A673 (cell line): Measurements from ENCODE around the gene PRKAG2. TPM values are rescaled to one million over a fixed set of nuclear protein-coding genes. Genes with fewer than 3 reads are reported as not detected.
A peak's percentile ranks its signal among the peaks of the same experiment; 100 is the strongest.

Source experiments
- BruUV-seq: library from RNA; stranded (reverse); fragments of 400-500 nt; replicated peaks from 2 replicates; lab custom pipeline; 2021; lab: Mats Ljungman, UMichigan
- CTCF ChIA-PET: fragments of 300-600 bp; sonication (Branson Sonifier 250); formaldehyde crosslinking; loops from one replicate; lab custom pipeline; 2022; ENCODE audit warnings: antibody characterized with exemption; lab: Charles Lee
- POLR2A ChIA-PET: fragments of 300-600 bp; sonication (Branson Sonifier 250); formaldehyde crosslinking; loops from one replicate; lab custom pipeline; 2022; ENCODE audit warnings: antibody characterized with exemption; ENCODE audit not compliant: low non-redundant PET; lab: Charles Lee
- DNase-seq: peaks from one replicate; pipeline ENCODE4 v3.0.0-alpha.2; 2015; ENCODE audit warnings: low spot score
- H3K27ac ChIP-seq: fragments of 200-600 bp; sonication (generic); 2 replicates; pipeline ENCODE4 v1.5.1; 2016; ENCODE audit warnings: mixed run types, low read depth, mild to moderate bottlenecking, mixed read lengths, antibody characterized with exemption, low read length; ENCODE audit not compliant: poor library complexity, severe bottlenecking
- H3K27me3 ChIP-seq: fragments of 200-600 bp; sonication (generic); replicated peaks from 2 replicates; pipeline ENCODE4 v1.6.1; 2017; ENCODE audit warnings: mixed run types, low read depth, mild to moderate bottlenecking, mixed read lengths, antibody characterized with exemption, low read length; ENCODE audit not compliant: insufficient read depth, poor library complexity
- H3K36me3 ChIP-seq: fragments of 200-600 bp; sonication (generic); 2 replicates; pipeline ENCODE4 v1.6.1; 2016; ENCODE audit warnings: mixed run types, mild to moderate bottlenecking, mixed read lengths, antibody characterized with exemption, low read length; ENCODE audit not compliant: insufficient read depth, poor library complexity, severe bottlenecking
- H3K4me1 ChIP-seq: fragments of 200-600 bp; sonication (generic); 2 replicates; pipeline ENCODE4 v1.6.1; 2017; ENCODE audit warnings: mixed run types, mild to moderate bottlenecking, mixed read lengths, antibody characterized with exemption, low read length; ENCODE audit not compliant: insufficient read depth, poor library complexity, severe bottlenecking
- H3K4me3 ChIP-seq: fragments of 200-600 bp; sonication (generic); 2 replicates; pipeline ENCODE4 v1.5.1; 2016; ENCODE audit warnings: low read depth, mixed run types, mild to moderate bottlenecking, mixed read lengths, low read length; ENCODE audit not compliant: poor library complexity, severe bottlenecking
- H3K9me3 ChIP-seq: fragments of 200-600 bp; sonication (generic); 2 replicates; pipeline ENCODE4 v1.6.1; 2016; ENCODE audit warnings: mixed run types, low read depth, mild to moderate bottlenecking, mixed read lengths, antibody characterized with exemption, low read length; ENCODE audit not compliant: poor library complexity, severe bottlenecking
- EZH2 ChIP-seq: fragments of 200-600 bp; sonication (generic); IDR thresholded peaks from 2 replicates; pipeline ENCODE4 v1.6.1; 2017; ENCODE audit warnings: borderline replicate concordance, low read depth, mild to moderate bottlenecking, mixed read lengths, antibody characterized with exemption, low read length; ENCODE audit not compliant: poor library complexity, severe bottlenecking
- intact Hi-C: fragments of 100-400 bp; cut with micrococcal nuclease; formaldehyde crosslinking; loops from one replicate; pipeline ENCODE4 v1.10.0; 2022; ENCODE audit not compliant: unreplicated experiment
- total RNA-seq: library from RNA; stranded (reverse); gene quantifications from 2 replicates; pipeline ENCODE4 v1.2.3, GENCODE V29; 2021
- TF ChIP-seq, protein P1 (sequence below): fragments of 300-800, 200-600 bp; sonication (generic); conservative IDR thresholded peaks from 2 replicates; pipeline ENCODE4 v1.5.1; 2017; ENCODE audit warnings: low read depth, mild to moderate bottlenecking, antibody characterized with exemption, low read length, moderate library complexity, mixed read lengths

The PRKAG2 gene
- total RNA-seq, 1 experiment from 2014 or later: 11.6 TPM

GRCh38 chr7:151631953-151632749 is 244.8 kb downstream of the PRKAG2 start:
- CTCF ChIA-PET: interaction anchor here (0.9 to 1.0 kb wide), 2 partner anchors 11 to 19 kb away, joined by 3 to 11 read pairs; no protein-coding TSS in a partner anchor
- intact Hi-C loops: loop anchor here (5.0 kb wide), 1 partner anchor 125 kb away; no protein-coding TSS in a partner anchor

DNA sequence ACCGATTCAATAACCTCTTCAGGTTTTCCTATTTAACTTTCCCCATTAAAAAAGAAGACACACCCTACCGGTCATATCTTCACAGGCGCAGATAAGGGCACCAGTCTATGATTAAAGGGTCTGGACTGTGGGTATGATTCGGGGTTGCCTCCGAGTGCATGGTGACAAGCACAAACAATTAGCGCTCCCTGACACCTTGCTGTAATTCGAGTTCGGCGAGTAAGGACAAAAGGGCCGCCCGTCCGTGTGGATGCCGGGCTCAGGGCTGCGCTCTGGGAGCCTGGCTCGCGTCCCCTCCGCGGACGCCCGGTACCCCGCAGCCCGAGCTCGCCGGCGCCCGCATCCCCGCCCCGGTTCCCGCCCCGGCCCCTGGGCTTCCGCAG is 245.4 kb downstream of the PRKAG2 start:
- TF ChIP-seq EZH2: no peak
- TF ChIP-seq, protein P1, sequence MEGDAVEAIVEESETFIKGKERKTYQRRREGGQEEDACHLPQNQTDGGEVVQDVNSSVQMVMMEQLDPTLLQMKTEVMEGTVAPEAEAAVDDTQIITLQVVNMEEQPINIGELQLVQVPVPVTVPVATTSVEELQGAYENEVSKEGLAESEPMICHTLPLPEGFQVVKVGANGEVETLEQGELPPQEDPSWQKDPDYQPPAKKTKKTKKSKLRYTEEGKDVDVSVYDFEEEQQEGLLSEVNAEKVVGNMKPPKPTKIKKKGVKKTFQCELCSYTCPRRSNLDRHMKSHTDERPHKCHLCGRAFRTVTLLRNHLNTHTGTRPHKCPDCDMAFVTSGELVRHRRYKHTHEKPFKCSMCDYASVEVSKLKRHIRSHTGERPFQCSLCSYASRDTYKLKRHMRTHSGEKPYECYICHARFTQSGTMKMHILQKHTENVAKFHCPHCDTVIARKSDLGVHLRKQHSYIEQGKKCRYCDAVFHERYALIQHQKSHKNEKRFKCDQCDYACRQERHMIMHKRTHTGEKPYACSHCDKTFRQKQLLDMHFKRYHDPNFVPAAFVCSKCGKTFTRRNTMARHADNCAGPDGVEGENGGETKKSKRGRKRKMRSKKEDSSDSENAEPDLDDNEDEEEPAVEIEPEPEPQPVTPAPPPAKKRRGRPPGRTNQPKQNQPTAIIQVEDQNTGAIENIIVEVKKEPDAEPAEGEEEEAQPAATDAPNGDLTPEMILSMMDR: 0 out of 2 replicates have a peak, but pooled peaks have one; percentile 12
- BruUV-seq: no TSS peak
- POLR2A ChIA-PET: interaction anchor here (0.6 kb wide), 1 partner anchor 114 kb away, joined by 3 read pairs; no protein-coding TSS in a partner anchor

More at GRCh38 chr7:151631953-151632749, 244.8 kb downstream of the PRKAG2 start:
- TF ChIP-seq EZH2: no peak
- TF ChIP-seq, protein P1: no peak; the same call in 1 of the 2 replicates
- H3K27me3 ChIP-seq: no peaks in the 10 kb centered on the region
- H3K36me3 ChIP-seq: no peaks in the 10 kb centered on the region
- peak overlapping the region; percentile 24 for H3K27ac ChIP-seq
- DNase-seq: peak; percentile 83
- peak overlapping the region; percentile 64 for H3K4me3 ChIP-seq
- POLR2A ChIA-PET: no interaction called here
- no peaks in the 10 kb centered on the region for H3K9me3 ChIP-seq
- BruUV-seq: no TSS peak
- peaks cover 6% of the 10 kb centered on the region for H3K4me1 ChIP-seq

GRCh38 chr7:151630851-151631569 is 245.9 kb downstream of the PRKAG2 start:
- no peaks in the 10 kb centered on the region for H3K36me3 ChIP-seq
- no peaks in the 10 kb centered on the region for H3K27me3 ChIP-seq
- peak overlapping the region; percentile 24 for H3K27ac ChIP-seq
- H3K4me3 ChIP-seq: peak overlapping the region; percentile 64
- DNase-seq: no peak
- BruUV-seq: TSS peak; percentile 68
- CTCF ChIA-PET: interaction anchor here (0.9 kb wide), 1 partner anchor 18 kb away, joined by 3 read pairs; no protein-coding TSS in a partner anchor
- no peak for TF ChIP-seq EZH2
- TF ChIP-seq, protein P1: no peak
- intact Hi-C loops: loop anchor here (5.0 kb wide), 1 partner anchor 126 kb away; no protein-coding TSS in a partner anchor
- POLR2A ChIA-PET: interaction anchor here (0.6 kb wide), 1 partner anchor 114 kb away, joined by 3 read pairs; no protein-coding TSS in a partner anchor
- H3K9me3 ChIP-seq: no peaks in the 10 kb centered on the region
- peaks cover 6% of the 10 kb centered on the region for H3K4me1 ChIP-seq

More for the DNA sequence above, 245.4 kb downstream of the PRKAG2 start:
- CTCF ChIA-PET: interaction anchor here (0.9 kb wide), 1 partner anchor 18 kb away, joined by 3 read pairs; no protein-coding TSS in a partner anchor
- intact Hi-C loops: loop anchor here (5.0 kb wide), 1 partner anchor 126 kb away; no protein-coding TSS in a partner anchor
- H3K4me1 ChIP-seq: peaks cover 6% of the 10 kb centered on the region
- H3K9me3 ChIP-seq: no peaks in the 10 kb centered on the region
- no peaks in the 10 kb centered on the region for H3K36me3 ChIP-seq
- peak overlapping the region; percentile 24 for H3K27ac ChIP-seq
- H3K4me3 ChIP-seq: peak overlapping the region; percentile 64
- no peaks in the 10 kb centered on the region for H3K27me3 ChIP-seq
- DNase-seq: peak; percentile 33
